Measurements from ENCODE around the gene FBXO11. TPM values are rescaled to one million over a fixed set of nuclear protein-coding genes. Genes with fewer than 3 reads are reported as not detected.

Gene FBXO11
- total and polyA plus RNA-seq, 4 experiments from 2014 or later = 4.7 to 87.3 (median 48.9) TPM

DNA sequence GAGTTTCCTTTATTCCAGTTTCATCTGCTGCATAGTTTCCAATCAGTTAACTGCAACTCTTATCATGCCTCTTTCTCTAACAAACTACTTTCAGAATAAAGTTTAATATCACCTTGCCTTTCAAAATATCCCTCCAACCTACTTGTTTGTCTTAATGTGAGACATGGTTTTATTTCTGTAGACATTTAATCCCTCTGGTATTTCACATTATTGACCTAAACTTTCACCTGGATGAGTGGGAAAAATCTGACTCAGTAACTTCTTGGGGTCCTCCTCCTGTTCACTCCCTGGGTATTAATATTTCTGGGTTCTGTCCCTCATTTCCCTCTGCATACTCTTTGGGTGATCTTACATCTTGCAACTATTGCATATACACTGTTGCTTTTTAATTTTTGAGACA lies 95.4 kb downstream of the FBXO11 start:
- H3K4me3 Mint-ChIP-seq = no peak overlapping the region
- DNase-seq = no peak
- H3K9me3 Mint-ChIP-seq = no peaks in the 10 kb centered on the region
- Histone ChIP-seq H3K9me3 (ENCODE audit: control insufficient read depth in 1 of 2, low read length in 2 of 2) (no peaks in the 10 kb centered on the region), H3K27ac (ENCODE audit: low read depth, low read length) (no peak overlapping the region), H3K36me3 (ENCODE audit: insufficient read depth, low read length) (peaks cover 35% of the 10 kb centered on the region), H3K4me1 (ENCODE audit: insufficient read depth, low read length) (no peaks in the 10 kb centered on the region), H3K27me3 (ENCODE audit: insufficient read depth, low read length) (no peaks in the 10 kb centered on the region), H3K4me3 (ENCODE audit: low read length in 2 of 2) (no peak overlapping the region)
- no peaks in the 10 kb centered on the region for H3K27me3 Mint-ChIP-seq
- H3K27ac Mint-ChIP-seq = peak overlapping the region in 6 of 7 donors; percentile 2 to 81 (median 68)
- intact Hi-C loops (cut with micrococcal nuclease) = no loop called here
- ChIA-PET CTCF (ENCODE audit: partially characterized antibody) (no interaction called here), POLR2A (ENCODE audit: partially characterized antibody) (no interaction called here)
- H3K4me1 Mint-ChIP-seq = peaks cover 0 to 8% (median 5%) of the 10 kb centered on the region in 4 donors
- H3K36me3 Mint-ChIP-seq = peaks cover 49 to 83% of the 10 kb centered on the region in 2 donors

DNA sequence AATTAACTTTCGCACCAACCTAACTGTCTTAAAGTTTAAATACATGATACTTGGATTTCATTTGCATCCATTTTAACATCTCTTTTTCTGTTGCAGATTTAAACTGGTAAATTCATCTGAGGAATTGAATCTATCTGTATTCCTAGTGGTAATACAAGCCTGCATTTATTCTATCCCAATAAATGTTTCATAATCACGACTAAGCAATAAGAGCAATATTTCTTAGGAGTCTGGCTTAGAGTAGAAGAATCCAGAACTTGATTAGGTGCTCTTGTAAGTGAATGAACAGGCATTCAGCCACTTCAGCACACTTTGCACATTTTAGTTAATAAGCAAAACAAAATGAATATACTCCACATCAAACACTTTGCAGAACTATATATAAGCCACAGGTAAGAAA lies 96.4 kb downstream of the FBXO11 start:
- Mint-ChIP-seq H3K9me3 (peaks cover 0 to 2% (median 0%) of the 10 kb centered on the region in 8 donors), H3K4me1 (peaks cover 0 to 8% (median 5%) of the 10 kb centered on the region in 4 donors), H3K27ac (peak overlapping the region in 1 of 7 donors; percentile 2), H3K4me3 (no peak overlapping the region), H3K27me3 (no peaks in the 10 kb centered on the region), H3K36me3 (peaks cover 55 to 89% of the 10 kb centered on the region in 2 donors)
- intact Hi-C loops (cut with micrococcal nuclease) = no loop called here
- ChIA-PET POLR2A (ENCODE audit: partially characterized antibody) (no interaction called here), CTCF (ENCODE audit: partially characterized antibody) (no interaction called here)
- no peak overlapping the region for H3K4me3 ChIP-seq (ENCODE audit: low read length in 2 of 2)
- no peaks in the 10 kb centered on the region for H3K4me1 ChIP-seq (ENCODE audit: insufficient read depth, low read length)
- no peak for DNase-seq
- H3K27ac ChIP-seq (ENCODE audit: low read depth, low read length) = no peak overlapping the region
- peaks cover 29% of the 10 kb centered on the region for H3K36me3 ChIP-seq (ENCODE audit: insufficient read depth, low read length)
- no peaks in the 10 kb centered on the region for H3K9me3 ChIP-seq (ENCODE audit: control insufficient read depth in 1 of 2, low read length in 2 of 2)
- no peaks in the 10 kb centered on the region for H3K27me3 ChIP-seq (ENCODE audit: insufficient read depth, low read length)

DNA sequence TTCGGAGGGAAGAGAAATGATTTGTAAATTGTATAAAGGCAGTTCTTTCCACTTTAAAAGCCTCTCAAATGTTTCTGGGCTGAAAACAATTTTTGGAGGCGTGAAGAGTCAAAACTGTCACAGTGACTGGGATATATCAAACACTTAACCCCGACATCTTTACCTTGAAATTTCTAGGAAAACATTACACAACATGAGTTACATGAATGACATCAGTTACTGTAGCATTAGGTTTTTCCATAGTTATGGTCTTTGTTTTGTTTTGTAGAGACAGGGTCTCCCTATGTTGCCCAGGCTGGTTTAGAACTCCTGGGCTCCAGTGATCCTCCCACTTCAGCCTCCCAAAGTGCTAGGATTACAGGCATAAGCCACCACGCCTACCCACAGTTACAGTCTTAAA lies 97.7 kb downstream of the FBXO11 start:
- no peaks in the 10 kb centered on the region for H3K4me1 ChIP-seq (ENCODE audit: insufficient read depth, low read length)
- peak overlapping the region in 5 of 7 donors; percentile 15 to 77 (median 59) for H3K27ac Mint-ChIP-seq
- ChIA-PET CTCF (ENCODE audit: partially characterized antibody) (no interaction called here), POLR2A (ENCODE audit: partially characterized antibody) (no interaction called here)
- H3K27ac ChIP-seq (ENCODE audit: low read depth, low read length) = no peak overlapping the region
- H3K9me3 ChIP-seq (ENCODE audit: control insufficient read depth in 1 of 2, low read length in 2 of 2) = no peaks in the 10 kb centered on the region
- H3K4me3 ChIP-seq (ENCODE audit: low read length in 2 of 2) = no peak overlapping the region
- intact Hi-C loops (cut with micrococcal nuclease) = no loop called here
- no peak for DNase-seq
- peaks cover 0 to 7% (median 1%) of the 10 kb centered on the region in 8 donors for H3K9me3 Mint-ChIP-seq
- no peak overlapping the region for H3K4me3 Mint-ChIP-seq
- peaks cover 0 to 4% (median 4%) of the 10 kb centered on the region in 4 donors for H3K4me1 Mint-ChIP-seq
- H3K27me3 Mint-ChIP-seq = no peaks in the 10 kb centered on the region
- H3K36me3 ChIP-seq (ENCODE audit: insufficient read depth, low read length) = peaks cover 38% of the 10 kb centered on the region
- H3K36me3 Mint-ChIP-seq = peaks cover 60 to 91% of the 10 kb centered on the region in 2 donors
- H3K27me3 ChIP-seq (ENCODE audit: insufficient read depth, low read length) = no peaks in the 10 kb centered on the region

DNA sequence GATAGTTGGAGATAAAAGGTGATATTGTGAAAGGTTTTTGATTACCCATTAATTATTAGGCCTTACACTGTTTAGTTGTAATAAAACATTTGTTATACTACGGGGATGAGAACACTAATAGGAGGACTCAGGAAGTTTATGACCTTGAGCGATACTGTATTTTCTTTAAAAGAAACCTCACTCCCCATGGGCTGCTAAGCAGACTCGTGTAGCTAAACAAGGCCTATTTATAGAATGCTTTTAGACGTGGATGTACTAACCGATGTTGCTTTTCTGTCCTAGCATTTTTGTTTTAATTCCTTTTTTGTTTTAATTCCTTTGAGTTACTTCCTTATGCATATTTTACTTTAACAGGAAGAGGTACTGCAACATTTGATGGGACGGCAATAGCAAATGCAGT lies 100.4 kb downstream of the FBXO11 start:
- H3K4me1 ChIP-seq (ENCODE audit: insufficient read depth, low read length) = no peaks in the 10 kb centered on the region
- H3K36me3 Mint-ChIP-seq = peaks cover 67 to 91% of the 10 kb centered on the region in 2 donors
- no peaks in the 10 kb centered on the region for H3K9me3 ChIP-seq (ENCODE audit: control insufficient read depth in 1 of 2, low read length in 2 of 2)
- H3K4me3 Mint-ChIP-seq = no peak overlapping the region
- H3K27me3 ChIP-seq (ENCODE audit: insufficient read depth, low read length) = no peaks in the 10 kb centered on the region
- peaks cover 0 to 16% (median 8%) of the 10 kb centered on the region in 8 donors for H3K9me3 Mint-ChIP-seq
- peaks cover 47% of the 10 kb centered on the region for H3K36me3 ChIP-seq (ENCODE audit: insufficient read depth, low read length)
- H3K27ac ChIP-seq (ENCODE audit: low read depth, low read length) = no peak overlapping the region
- H3K4me3 ChIP-seq (ENCODE audit: low read length in 2 of 2) = no peak overlapping the region
- H3K27me3 Mint-ChIP-seq = no peaks in the 10 kb centered on the region
- peak overlapping the region in 2 of 7 donors; percentile 46 to 59 for H3K27ac Mint-ChIP-seq
- ChIA-PET POLR2A (ENCODE audit: partially characterized antibody) (no interaction called here), CTCF (ENCODE audit: partially characterized antibody) (interaction anchor here (3.2 kb wide), 1 partner anchor 38 kb away, joined by 6 read pairs; no protein-coding TSS in a partner anchor)
- intact Hi-C loops (cut with micrococcal nuclease) = no loop called here
- no peak for DNase-seq
- H3K4me1 Mint-ChIP-seq = peaks cover 0 to 4% (median 2%) of the 10 kb centered on the region in 4 donors

DNA sequence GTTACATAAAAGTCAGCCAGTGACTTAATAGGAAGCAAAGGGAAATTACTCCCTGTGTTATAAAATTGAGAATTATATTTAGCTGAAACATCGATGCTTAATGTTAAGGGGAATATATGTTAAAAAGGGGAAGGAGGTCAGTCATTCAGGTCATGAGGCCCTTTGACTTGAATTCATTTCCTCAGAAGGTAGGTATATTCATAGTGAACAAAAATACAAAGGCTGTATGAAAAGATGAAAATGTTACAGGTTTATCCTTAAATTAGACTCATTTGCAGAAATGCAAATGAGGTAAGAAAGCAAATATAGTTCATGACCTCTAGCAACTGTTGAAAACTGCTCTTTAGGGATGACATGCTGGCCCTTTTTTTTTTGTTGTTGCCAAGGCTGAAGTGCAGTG lies 102.5 kb downstream of the FBXO11 start:
- no peaks in the 10 kb centered on the region for H3K27me3 ChIP-seq (ENCODE audit: insufficient read depth, low read length)
- peaks cover 83 to 94% of the 10 kb centered on the region in 2 donors for H3K36me3 Mint-ChIP-seq
- H3K36me3 ChIP-seq (ENCODE audit: insufficient read depth, low read length) = peaks cover 62% of the 10 kb centered on the region
- CTCF ChIA-PET (ENCODE audit: partially characterized antibody) = interaction anchor here (3.2 kb wide), 1 partner anchor 36 kb away, joined by 6 read pairs; no protein-coding TSS in a partner anchor
- H3K4me1 Mint-ChIP-seq = peaks cover 0 to 8% (median 4%) of the 10 kb centered on the region in 4 donors
- peaks cover 0 to 16% (median 8%) of the 10 kb centered on the region in 8 donors for H3K9me3 Mint-ChIP-seq
- H3K4me3 Mint-ChIP-seq = no peak overlapping the region
- H3K9me3 ChIP-seq (ENCODE audit: control insufficient read depth in 1 of 2, low read length in 2 of 2) = no peaks in the 10 kb centered on the region
- DNase-seq = no peak
- H3K27ac Mint-ChIP-seq = peak overlapping the region in 2 of 7 donors; percentile 10 to 54
- H3K27ac ChIP-seq (ENCODE audit: low read depth, low read length) = no peak overlapping the region
- POLR2A ChIA-PET (ENCODE audit: partially characterized antibody) = no interaction called here
- no peaks in the 10 kb centered on the region for H3K4me1 ChIP-seq (ENCODE audit: insufficient read depth, low read length)
- H3K27me3 Mint-ChIP-seq = no peaks in the 10 kb centered on the region
- no peak overlapping the region for H3K4me3 ChIP-seq (ENCODE audit: low read length in 2 of 2)
- intact Hi-C loops (cut with micrococcal nuclease) = no loop called here

DNA sequence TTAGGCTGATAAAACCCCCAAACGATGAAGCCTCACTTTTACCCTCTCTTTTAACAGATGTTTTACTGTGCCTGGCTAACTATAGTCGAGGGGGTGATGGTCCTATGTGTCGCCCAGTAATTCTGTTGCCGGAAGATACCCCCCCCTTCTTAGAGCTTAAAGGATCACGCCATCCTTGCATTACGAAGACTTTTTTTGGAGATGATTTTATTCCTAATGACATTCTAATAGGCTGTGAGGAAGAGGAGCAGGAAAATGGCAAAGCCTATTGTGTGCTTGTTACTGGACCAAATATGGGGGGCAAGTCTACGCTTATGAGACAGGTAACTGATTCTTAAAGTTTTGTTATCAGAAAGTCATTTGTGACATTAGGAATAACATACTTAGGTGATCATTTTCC lies 102.9 kb downstream of the FBXO11 start:
- Histone ChIP-seq H3K27ac (ENCODE audit: low read depth, low read length) (no peak overlapping the region), H3K4me1 (ENCODE audit: insufficient read depth, low read length) (no peaks in the 10 kb centered on the region), H3K27me3 (ENCODE audit: insufficient read depth, low read length) (no peaks in the 10 kb centered on the region), H3K4me3 (ENCODE audit: low read length in 2 of 2) (no peak overlapping the region), H3K9me3 (ENCODE audit: control insufficient read depth in 1 of 2, low read length in 2 of 2) (no peaks in the 10 kb centered on the region), H3K36me3 (ENCODE audit: insufficient read depth, low read length) (peaks cover 59% of the 10 kb centered on the region)
- peaks cover 85 to 94% of the 10 kb centered on the region in 2 donors for H3K36me3 Mint-ChIP-seq
- intact Hi-C loops (cut with micrococcal nuclease) = no loop called here
- no peak overlapping the region for H3K4me3 Mint-ChIP-seq
- H3K4me1 Mint-ChIP-seq = peaks cover 3 to 8% (median 4%) of the 10 kb centered on the region in 4 donors
- H3K27ac Mint-ChIP-seq = peak overlapping the region in 3 of 7 donors; percentile 10 to 54 (median 52)
- no peaks in the 10 kb centered on the region for H3K27me3 Mint-ChIP-seq
- ChIA-PET POLR2A (ENCODE audit: partially characterized antibody) (no interaction called here), CTCF (ENCODE audit: partially characterized antibody) (no interaction called here)
- peaks cover 0 to 16% (median 8%) of the 10 kb centered on the region in 8 donors for H3K9me3 Mint-ChIP-seq
- no peak for DNase-seq

DNA sequence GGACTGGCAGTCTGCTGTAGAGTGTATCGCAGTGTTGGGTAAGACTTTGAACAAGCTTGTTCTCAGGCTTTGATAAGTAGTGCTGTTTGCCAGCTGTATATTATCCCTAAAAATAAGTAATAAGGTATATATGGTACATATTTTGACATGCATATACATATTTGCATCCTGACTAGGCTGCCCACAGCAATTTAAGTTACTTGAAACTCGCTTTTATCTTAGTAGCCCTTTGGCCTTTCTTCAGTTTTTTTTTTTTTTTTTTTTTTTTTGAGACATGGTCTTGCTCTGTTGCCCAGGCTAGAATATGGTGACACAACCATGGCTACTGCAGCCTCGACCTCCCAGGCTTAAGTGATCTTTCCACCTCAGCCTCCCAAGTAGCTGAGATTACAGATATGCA lies 105.2 kb downstream of the FBXO11 start:
- POLR2A ChIA-PET (ENCODE audit: partially characterized antibody) = interaction anchor here (0.7 to 1.3 kb wide), 2 partner anchors 9 to 11 kb away, joined by 3 read pairs; no protein-coding TSS in a partner anchor
- Mint-ChIP-seq H3K27ac (no peak overlapping the region), H3K27me3 (no peaks in the 10 kb centered on the region), H3K36me3 (peaks cover 82 to 87% of the 10 kb centered on the region in 2 donors), H3K9me3 (peaks cover 0 to 16% (median 8%) of the 10 kb centered on the region in 8 donors), H3K4me3 (no peak overlapping the region), H3K4me1 (peaks cover 3 to 8% (median 5%) of the 10 kb centered on the region in 4 donors)
- Histone ChIP-seq H3K36me3 (ENCODE audit: insufficient read depth, low read length) (peaks cover 65% of the 10 kb centered on the region), H3K27ac (ENCODE audit: low read depth, low read length) (no peak overlapping the region), H3K4me3 (ENCODE audit: low read length in 2 of 2) (no peak overlapping the region), H3K9me3 (ENCODE audit: control insufficient read depth in 1 of 2, low read length in 2 of 2) (no peaks in the 10 kb centered on the region), H3K4me1 (ENCODE audit: insufficient read depth, low read length) (no peaks in the 10 kb centered on the region), H3K27me3 (ENCODE audit: insufficient read depth, low read length) (no peaks in the 10 kb centered on the region)
- CTCF ChIA-PET (ENCODE audit: partially characterized antibody) = no interaction called here
- no peak for DNase-seq
- intact Hi-C loops (cut with micrococcal nuclease) = no loop called here

All from CD4-positive, alpha-beta memory T cell (primary cell).